Neural crest cell (in vitro differentiated cells): ENCODE results near the gene LEUTX. TPM values are rescaled to one million over a fixed set of nuclear protein-coding genes. Genes with fewer than 3 reads are reported as not detected.

Experiments
- DNase-seq: peaks from one replicate; pipeline ENCODE4 v3.0.0; 2021; ENCODE audit warnings: low read depth, mixed read lengths, low spot score
- H3K27ac Mint-ChIP-seq: one replicate; pipeline ENCODE4 v1.8.0; 2021; ENCODE audit warnings: mild to moderate bottlenecking, mixed read lengths; ENCODE audit not compliant: unreplicated experiment
- H3K27me3 Mint-ChIP-seq: 2 replicates; pipeline ENCODE4 v1.8.0; 2021; ENCODE audit warnings: low read depth, mild to moderate bottlenecking, mixed read lengths
- H3K36me3 Mint-ChIP-seq: 2 replicates; pipeline ENCODE4 v1.8.0; 2021; ENCODE audit warnings: low read depth, mild to moderate bottlenecking, mixed read lengths
- H3K4me1 Mint-ChIP-seq: 2 replicates; pipeline ENCODE4 v1.8.0; 2021; ENCODE audit warnings: mixed read lengths
- H3K4me3 Mint-ChIP-seq: one replicate; pipeline ENCODE4 v1.8.0; 2021; ENCODE audit warnings: mild to moderate bottlenecking, mixed read lengths
- H3K9me3 Mint-ChIP-seq: 2 replicates; pipeline ENCODE4 v1.8.0; 2021; ENCODE audit warnings: mixed read lengths
- CTCF ChIP-seq: fragments of 200-600 bp; sonication (generic); conservative IDR thresholded peaks from 2 replicates; pipeline ENCODE4 v1.5.0; 2021; ENCODE audit warnings: antibody characterized with exemption, mild to moderate bottlenecking
- total RNA-seq: library from RNA; stranded (reverse); gene quantifications from 2 replicates; pipeline ENCODE4 v1.2.1, GENCODE V29; 2021

LEUTX gene
- total RNA-seq, 1 donor from 2014 or later, result not detected

GRCh38 chr19:39830847-39831246 is 52.2 kb downstream of the LEUTX start:
- Mint-ChIP-seq H3K9me3 (no peaks in the 10 kb centered on the region), H3K27ac (peak overlapping the region; percentile 78), H3K36me3 (peaks cover 27% of the 10 kb centered on the region), H3K4me3 (peak overlapping the region; percentile 86), H3K4me1 (peaks cover 33% of the 10 kb centered on the region), H3K27me3 (peaks cover 4% of the 10 kb centered on the region)
- no peak for TF ChIP-seq CTCF
- DNase-seq, result no peak

- H3K27ac Mint-ChIP-seq, result peak overlapping the region; percentile 86
Measured at GRCh38 chr19:39831679-39832078, 53.0 kb downstream of the LEUTX start.

GRCh38 chr19:39832341-39833083 is 53.9 kb downstream of the LEUTX start:
- Mint-ChIP-seq H3K27me3 (peaks cover 4% of the 10 kb centered on the region), H3K4me1 (peaks cover 33% of the 10 kb centered on the region), H3K4me3 (peak overlapping the region; percentile 89), H3K9me3 (no peaks in the 10 kb centered on the region), H3K36me3 (peaks cover 33% of the 10 kb centered on the region), H3K27ac (peak overlapping the region; percentile 86)
- no peak for TF ChIP-seq CTCF
- no peak for DNase-seq

More at GRCh38 chr19:39831679-39832078, 53.0 kb downstream of the LEUTX start:
- H3K4me1 Mint-ChIP-seq, result peaks cover 33% of the 10 kb centered on the region
- peak overlapping the region; percentile 89 for H3K4me3 Mint-ChIP-seq
- no peak for TF ChIP-seq CTCF
- no peaks in the 10 kb centered on the region for H3K9me3 Mint-ChIP-seq
- DNase-seq, result no peak
- peaks cover 31% of the 10 kb centered on the region for H3K36me3 Mint-ChIP-seq
- peaks cover 4% of the 10 kb centered on the region for H3K27me3 Mint-ChIP-seq

- H3K9me3 Mint-ChIP-seq, result no peaks in the 10 kb centered on the region
- H3K27ac Mint-ChIP-seq, result peak overlapping the region; percentile 86
- H3K4me1 Mint-ChIP-seq, result peaks cover 33% of the 10 kb centered on the region
- DNase-seq, result no peak
- H3K36me3 Mint-ChIP-seq, result peaks cover 33% of the 10 kb centered on the region
- peak overlapping the region; percentile 89 for H3K4me3 Mint-ChIP-seq
- TF ChIP-seq CTCF, result no peak
- H3K27me3 Mint-ChIP-seq, result peaks cover 4% of the 10 kb centered on the region
Measured at GRCh38 chr19:39833160-39833463, 54.5 kb downstream of the LEUTX start.

- Mint-ChIP-seq H3K27me3 (peaks cover 4% of the 10 kb centered on the region), H3K27ac (peak within 1 kb of the TSS; percentile 86), H3K4me3 (peak within 1 kb of the TSS; percentile 89), H3K9me3 (no peaks in the 10 kb centered on the region), H3K4me1 (peaks cover 33% of the 10 kb centered on the region), H3K36me3 (peaks cover 32% of the 10 kb centered on the region)
- TF ChIP-seq CTCF, result no peak
- DNase-seq, result peak; percentile 94
Measured at GRCh38 chr19:39833464-39834286, 55.0 kb downstream of the LEUTX start, which contains the start of gene DYRK1B. TSS of gene DYRK1B (minus strand) at chr19:39834162. CDS start at chr19:39831867, 2,295 bp downstream.
